MCF 10A (cell line): ENCODE measurements around the gene CACNA1D. TPM values are rescaled to one million over a fixed set of nuclear protein-coding genes. Genes with fewer than 3 reads are reported as not detected.
A peak's percentile ranks its signal among the peaks of the same experiment; 100 is the strongest.

Experiments
- BruUV-seq: library from RNA; stranded (reverse); fragments of 400-500 nt; replicated peaks from 2 replicates; lab custom pipeline; 2021; lab: Mats Ljungman, UMichigan
- CTCF ChIA-PET: fragments of 300-600 bp; sonication (Branson Sonifier 250); formaldehyde crosslinking; extraction: SDS; loops from one replicate; lab custom pipeline; 2021; ENCODE audit warnings: antibody characterized with exemption, inconsistent platforms; lab: Yijun Ruan, JAX
- POLR2A ChIA-PET: fragments of 300-600, 350-650 bp; sonication (Branson Sonifier 250); formaldehyde crosslinking; extraction: SDS; loops from one replicate; lab custom pipeline; 2020; ENCODE audit warnings: antibody characterized with exemption, inconsistent platforms; lab: Yijun Ruan, JAX
- DNase-seq: peaks from one replicate; pipeline ENCODE4 v3.0.0-alpha.2; 2018; ENCODE audit not compliant: unreplicated experiment
- H3K27ac Mint-ChIP-seq: one replicate; pipeline ENCODE4 v1.8.0; 2022; ENCODE audit warnings: mild to moderate bottlenecking, low read depth, mixed read lengths; ENCODE audit not compliant: unreplicated experiment
- H3K27me3 Mint-ChIP-seq: one replicate; pipeline ENCODE4 v1.8.0; 2022; ENCODE audit warnings: mixed read lengths; ENCODE audit not compliant: insufficient read depth, unreplicated experiment
- H3K36me3 Mint-ChIP-seq: one replicate; pipeline ENCODE4 v1.8.0; 2022; ENCODE audit warnings: mild to moderate bottlenecking, moderate library complexity, mixed read lengths; ENCODE audit not compliant: insufficient read depth, unreplicated experiment
- H3K4me1 Mint-ChIP-seq: one replicate; pipeline ENCODE4 v1.8.0; 2022; ENCODE audit warnings: mixed read lengths; ENCODE audit not compliant: insufficient read depth, unreplicated experiment
- H3K4me3 Mint-ChIP-seq: one replicate; pipeline ENCODE4 v1.8.0; 2022; ENCODE audit warnings: mild to moderate bottlenecking, moderate library complexity, mixed read lengths; ENCODE audit not compliant: unreplicated experiment
- H3K9me3 Mint-ChIP-seq: one replicate; pipeline ENCODE4 v1.8.0; 2022; ENCODE audit warnings: mixed read lengths; ENCODE audit not compliant: unreplicated experiment
- CTCF ChIP-seq: fragments of 200-600 bp; IDR thresholded peaks from one replicate; pipeline ENCODE4 v1.8.0; 2022; ENCODE audit warnings: antibody characterized with exemption, mild to moderate bottlenecking; ENCODE audit not compliant: unreplicated experiment
- intact Hi-C: fragments of 100-400 bp; cut with micrococcal nuclease; formaldehyde crosslinking; loops from 2 replicates; pipeline ENCODE4 v1.14.1; 2022
- total RNA-seq: library from RNA; stranded (reverse); gene quantifications from 2 replicates; pipeline ENCODE4 v1.2.3, GENCODE V29; 2022

Gene CACNA1D
- total RNA-seq, 1 experiment from 2014 or later, result 0.26 TPM

- DNase-seq, result peak; percentile 9
- H3K4me1 Mint-ChIP-seq, result no peaks in the 10 kb centered on the region
- intact Hi-C loops, result no loop called here
- no peaks in the 10 kb centered on the region for H3K9me3 Mint-ChIP-seq
- ChIA-PET CTCF (interaction anchor here (0.8 kb wide), 1 partner anchor 221 kb away, joined by 3 read pairs; no protein-coding TSS in a partner anchor), POLR2A (interaction anchor here (0.6 kb wide), 1 partner anchor 68 kb away, joined by 3 read pairs; no protein-coding TSS in a partner anchor)
- H3K4me3 Mint-ChIP-seq, result no peak overlapping the region
- H3K27ac Mint-ChIP-seq, result no peak overlapping the region
- TF ChIP-seq CTCF, result no peak
- BruUV-seq, result no TSS peak
- H3K36me3 Mint-ChIP-seq, result no peaks in the 10 kb centered on the region
- no peaks in the 10 kb centered on the region for H3K27me3 Mint-ChIP-seq
These were observed 83.1 kb downstream of the CACNA1D start for GRCh38 chr3:53577506-53577905.

- Mint-ChIP-seq H3K27me3 (no peaks in the 10 kb centered on the region), H3K4me3 (no peak overlapping the region), H3K4me1 (no peaks in the 10 kb centered on the region), H3K27ac (no peak overlapping the region), H3K36me3 (no peaks in the 10 kb centered on the region), H3K9me3 (no peaks in the 10 kb centered on the region)
- ChIA-PET POLR2A (no interaction called here), CTCF (interaction anchor here (0.8 kb wide), 1 partner anchor 12 kb away, joined by 3 read pairs; no protein-coding TSS in a partner anchor)
- no TSS peak for BruUV-seq
- intact Hi-C loops, result no loop called here
- DNase-seq, result no peak
- no peak for TF ChIP-seq CTCF
These were observed 85.2 kb downstream of the CACNA1D start for GRCh38 chr3:53579636-53580035.

GRCh38 chr3:53581671-53582070 is 87.3 kb downstream of the CACNA1D start:
- no peak overlapping the region for H3K27ac Mint-ChIP-seq
- DNase-seq, result no peak
- POLR2A ChIA-PET, result no interaction called here
- no peaks in the 10 kb centered on the region for H3K4me1 Mint-ChIP-seq
- no peak for TF ChIP-seq CTCF
- H3K9me3 Mint-ChIP-seq, result no peaks in the 10 kb centered on the region
- CTCF ChIA-PET, result no interaction called here
- no TSS peak for BruUV-seq
- intact Hi-C loops, result no loop called here
- H3K36me3 Mint-ChIP-seq, result no peaks in the 10 kb centered on the region
- H3K4me3 Mint-ChIP-seq, result no peak overlapping the region
- H3K27me3 Mint-ChIP-seq, result peaks cover 5% of the 10 kb centered on the region

- ChIA-PET POLR2A (interaction anchor here (0.8 kb wide), 1 partner anchor 1650 kb away, joined by 3 read pairs; no protein-coding TSS in a partner anchor), CTCF (interaction anchor here (0.7 kb wide), 1 partner anchor 86 kb away, joined by 3 read pairs; no protein-coding TSS in a partner anchor)
- Mint-ChIP-seq H3K27me3 (peaks cover 12% of the 10 kb centered on the region), H3K4me1 (no peaks in the 10 kb centered on the region), H3K27ac (no peak overlapping the region), H3K36me3 (no peaks in the 10 kb centered on the region), H3K4me3 (no peak overlapping the region), H3K9me3 (no peaks in the 10 kb centered on the region)
- BruUV-seq, result no TSS peak
- DNase-seq, result no peak
- intact Hi-C loops, result no loop called here
- no peak for TF ChIP-seq CTCF
These were observed 88.8 kb downstream of the CACNA1D start for GRCh38 chr3:53583161-53583690.
